Peyer's patch (tissue), 4 donors: ENCODE data around the gene SCRN2.

Experiments used
- CTCF ChIP-seq, 6 experiments: fragments of 450-650 bp in 4 of 6; fragments of 200-600 bp in 2 of 6; sonication (generic) in 1 of 6; IDR thresholded peaks; one replicate each; pipeline ENCODE4 v1.5.1; 2017 to 2019; ENCODE audit warnings: antibody characterized with exemption in 6 of 6, mild to moderate bottlenecking in 3 of 6, moderate library complexity in 1 of 6
- POLR2A ChIP-seq, 2 donors: fragments of 450-650 bp; IDR thresholded peaks; one replicate each; pipeline ENCODE4 v1.5.1; 2017; ENCODE audit warnings: antibody characterized with exemption in 2 of 2, mild to moderate bottlenecking in 2 of 2, moderate library complexity in 2 of 2

GRCh38 chr17:47845716-47846075 lies 4.6 kb upstream of the SCRN2 start:
- TF ChIP-seq CTCF (IDR thresholded peaks at IDR 0.05) (no peak), POLR2A (IDR thresholded peaks at IDR 0.05) (no peak)
